Keratinocyte (primary cell): Measurements from ENCODE around the gene SERPINA10. TPM values are rescaled to one million over a fixed set of nuclear protein-coding genes. Genes with fewer than 3 reads are reported as not detected.

Experiments
- DNase-seq: peaks from one replicate; pipeline ENCODE4 v3.0.0-alpha.2; 2011; ENCODE audit warnings: low read depth, missing footprints, low spot score
- FAIRE-seq: peaks from 2 replicates; lab custom pipeline; 2011; peaks lifted over from hg19 to GRCh38; lab: Jason Lieb, UNC
- H2AFZ ChIP-seq: 2 replicates; pipeline ENCODE4 v1.6.0; 2012; ENCODE audit warnings: low read length, control low read depth, inconsistent platforms; ENCODE audit not compliant: control insufficient read depth
- H3K27ac ChIP-seq: 2 replicates; pipeline ENCODE4 v1.5.1; 2011; ENCODE audit warnings: low read length; ENCODE audit not compliant: control insufficient read depth, insufficient read depth
- H3K27me3 ChIP-seq: 3 replicates; pipeline ENCODE4 v1.6.0; 2011; ENCODE audit warnings: low read length; ENCODE audit not compliant: control insufficient read depth, insufficient read depth; ENCODE audit errors: extremely low read depth
- H3K36me3 ChIP-seq, 2 experiments: 2 replicates in 1 of 2; 3 replicates in 1 of 2; pipeline ENCODE4 v1.5.1; 2011; ENCODE audit warnings: low read length in 2 of 2, mild to moderate bottlenecking in 1 of 2; ENCODE audit not compliant: control insufficient read depth in 2 of 2, insufficient read depth in 2 of 2; ENCODE audit errors: extremely low read depth in 1 of 2
- H3K4me1 ChIP-seq: 3 replicates; pipeline ENCODE4 v1.5.1; 2011; ENCODE audit warnings: low read length; ENCODE audit not compliant: control insufficient read depth, insufficient read depth; ENCODE audit errors: extremely low read depth
- H3K4me2 ChIP-seq: 3 replicates; pipeline ENCODE4 v1.6.0; 2011; ENCODE audit warnings: low read depth, low read length; ENCODE audit not compliant: control insufficient read depth, insufficient read depth; ENCODE audit errors: extremely low read depth
- H3K4me3 ChIP-seq, 3 experiments: fragments of 200-600 bp in 1 of 3; sonication (generic) in 1 of 3; 2 replicates in 2 of 3; 3 replicates in 1 of 3; pipeline ENCODE4 v1.5.1; 2011 to 2016; ENCODE audit warnings: low read length in 3 of 3, mild to moderate bottlenecking in 3 of 3, control low read depth in 2 of 3, inconsistent platforms in 1 of 3, low read depth in 1 of 3, mixed read lengths in 1 of 3, mixed run types in 1 of 3, moderate library complexity in 1 of 3; ENCODE audit not compliant: control insufficient read depth in 2 of 3, insufficient read depth in 2 of 3; ENCODE audit errors: extremely low read depth in 1 of 3
- H3K79me2 ChIP-seq: 2 replicates; pipeline ENCODE4 v1.6.0; 2012; ENCODE audit warnings: low read length; ENCODE audit not compliant: control insufficient read depth, insufficient read depth
- H3K9ac ChIP-seq: 3 replicates; pipeline ENCODE4 v1.6.0; 2011; ENCODE audit warnings: low read length; ENCODE audit not compliant: control insufficient read depth, insufficient read depth; ENCODE audit errors: extremely low read depth
- H3K9me1 ChIP-seq: 3 replicates; pipeline ENCODE4 v1.6.0; 2011; ENCODE audit warnings: low read length; ENCODE audit not compliant: control insufficient read depth, insufficient read depth; ENCODE audit errors: extremely low read depth
- H3K9me3 ChIP-seq: 2 replicates; pipeline ENCODE4 v1.5.1; 2012; ENCODE audit warnings: low read depth, low read length; ENCODE audit not compliant: control insufficient read depth
- H4K20me1 ChIP-seq: 3 replicates; pipeline ENCODE4 v1.6.0; 2011; ENCODE audit warnings: low read length; ENCODE audit not compliant: control insufficient read depth, insufficient read depth; ENCODE audit errors: extremely low read depth
- CTCF ChIP-seq, 3 experiments: IDR thresholded peaks in 1 of 3; conservative IDR thresholded peaks in 1 of 3; optimal IDR thresholded peaks in 1 of 3; 2 replicates in 2 of 3; 3 replicates in 1 of 3; pipeline versions ENCODE3 to v1.5.1; 2011; ENCODE audit warnings: low read length in 3 of 3, mild to moderate bottlenecking in 3 of 3, moderate library complexity in 2 of 3, control low read depth in 1 of 3, inconsistent platforms in 1 of 3; ENCODE audit not compliant: insufficient read depth in 2 of 3; ENCODE audit errors: extremely low read depth in 1 of 3
- EZH2 ChIP-seq: IDR thresholded peaks from one replicate; pipeline ENCODE4 v1.6.1; 2012; ENCODE audit warnings: inconsistent platforms, mild to moderate bottlenecking, low read length, moderate library complexity
- dilution Hi-C: fragments of 300-500 bp; cut with MboI; formaldehyde crosslinking; loops from one replicate; pipeline ENCODE4 v1.7.0; 2020; ENCODE audit warnings: low sequenced_read_pairs; ENCODE audit not compliant: extremely low pct_ligation_motif_present
- polyA plus RNA-seq, 5 experiments: library from polyadenylated mRNA; depleted of rRNA in 3 of 5; stranded (reverse) in 3 of 5; stranded (forward) in 1 of 5; unstranded in 1 of 5; fragments of >200 nt; gene quantifications; 1 replicate in 1 of 5; 2 replicates in 3 of 5; 3 replicates in 1 of 5; pipeline versions ENCODE4 v1.2.1 to v1.2.3, GENCODE V29; 2011 to 2012; ENCODE audit warnings: missing spikeins in 2 of 5, low read depth in 1 of 5, low replicate concordance in 1 of 5

The SERPINA10 gene
- polyA plus RNA-seq, 1 donor (not counting 4 experiments of a cell fraction or from before 2014, with no cell fraction given) = not detected

- H3K4me1 ChIP-seq = peaks cover 6% of the 10 kb centered on the region
- H3K9me3 ChIP-seq = no peaks in the 10 kb centered on the region
- H3K4me3 ChIP-seq = no peak within 1 kb of the TSS
- no peaks in the 10 kb centered on the region for H3K9me1 ChIP-seq
- no peak within 1 kb of the TSS for H3K4me2 ChIP-seq
- H3K36me3 ChIP-seq = no peaks in the 10 kb centered on the region
- H4K20me1 ChIP-seq = no peaks in the 10 kb centered on the region
- H2AFZ ChIP-seq = no peak within 1 kb of the TSS
- no peak for TF ChIP-seq EZH2
- no peak for TF ChIP-seq CTCF (optimal IDR thresholded peaks at IDR 0.05 in 1 of 3, IDR thresholded peaks at IDR 0.05 in 1 of 3, conservative IDR thresholded peaks at IDR 0.05 in 1 of 3; ENCODE audit: extremely low read depth in 1 of 3, insufficient read depth in 2 of 3, low read length in 3 of 3)
- no peaks in the 10 kb centered on the region for H3K79me2 ChIP-seq
- H3K27me3 ChIP-seq = no peaks in the 10 kb centered on the region
- dilution Hi-C loops = no loop called here
- DNase-seq (no peak), FAIRE-seq (no peak)
- no peak within 1 kb of the TSS for H3K9ac ChIP-seq
- no peak within 1 kb of the TSS for H3K27ac ChIP-seq
These were observed 29.8 kb upstream of the SERPINA10 start, which contains the start of gene SERPINA6 for GRCh38 chr14:94322648-94323570. TSS of gene SERPINA6 (minus strand) at chr14:94323336. CDS start at chr14:94314648, 8,688 bp downstream.

- dilution Hi-C loops = no loop called here
These were observed 28.6 kb upstream of the SERPINA10 start for GRCh38 chr14:94321421-94322271.

More at GRCh38 chr14:94321421-94322271, 28.6 kb upstream of the SERPINA10 start:
- Histone ChIP-seq H3K79me2 (no peaks in the 10 kb centered on the region), H3K9me3 (no peaks in the 10 kb centered on the region), H3K27me3 (no peaks in the 10 kb centered on the region), H3K27ac (no peak overlapping the region), H4K20me1 (no peaks in the 10 kb centered on the region), H3K4me1 (peaks cover 6% of the 10 kb centered on the region), H2AFZ (no peak overlapping the region), H3K9ac (no peak overlapping the region), H3K4me3 (no peak overlapping the region), H3K36me3 (no peaks in the 10 kb centered on the region), H3K4me2 (no peak overlapping the region), H3K9me1 (no peaks in the 10 kb centered on the region)
- DNase-seq (no peak), FAIRE-seq (no peak)
- no peak for TF ChIP-seq CTCF (optimal IDR thresholded peaks at IDR 0.05 in 1 of 3, IDR thresholded peaks at IDR 0.05 in 1 of 3, conservative IDR thresholded peaks at IDR 0.05 in 1 of 3; ENCODE audit: extremely low read depth in 1 of 3, insufficient read depth in 2 of 3, low read length in 3 of 3)
- TF ChIP-seq EZH2 = no peak
